Activated CD4-positive, alpha-beta T cell treated with anti-CD3 and anti-CD28 coated beads for 24 hours (primary cell): ENCODE measurements around the gene QSOX1.

Experiments used
- DNase-seq, 2 donors: peaks; one replicate each; pipeline ENCODE4 v3.0.0-alpha.2; 2020; ENCODE audit warnings: low read depth in 2 of 2

Gene QSOX1

GRCh38 chr1:180250883-180251509 is 96.3 kb downstream of the QSOX1 start:
- no peak for DNase-seq

GRCh38 chr1:180251526-180252305 is 97.0 kb downstream of the QSOX1 start:
- DNase-seq, result no peak

GRCh38 chr1:180252638-180253536 is 98.2 kb downstream of the QSOX1 start:
- peak; percentile 61 to 73 for DNase-seq
